NCI-H2081 (cell line): Measurements from ENCODE around the gene C9orf72.
"Not testable (repeated sequence)": the region's sequence is repeated elsewhere in the genome, so short reads cannot be mapped to it uniquely, and the experiment has no call there.

ENCODE experiments used
- DNase-seq, 2 experiments: peaks; one replicate each; lab custom pipeline; 2025; lab: John Stamatoyannopoulos, UW

The C9orf72 gene

DNA sequence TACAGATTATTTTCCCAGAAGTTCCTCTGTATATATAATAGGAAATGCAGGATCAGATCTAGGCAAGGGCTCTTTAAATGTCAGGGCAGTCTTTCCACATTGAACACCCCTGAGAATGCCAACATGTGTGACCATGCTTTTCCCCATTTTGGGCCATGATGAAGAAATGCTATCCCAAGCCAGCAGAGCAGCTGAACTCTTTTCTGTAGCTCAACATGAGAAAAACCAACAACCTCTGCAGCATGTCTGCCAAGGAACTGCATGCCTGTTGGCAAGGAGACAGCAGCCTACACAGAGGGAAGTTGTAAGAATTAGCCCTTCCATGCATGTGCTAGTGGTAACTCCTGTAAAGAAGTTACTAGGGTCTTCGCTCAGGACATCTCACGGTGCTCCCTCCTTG lies 58.7 kb downstream of the C9orf72 start:
- no peak for DNase-seq

DNA sequence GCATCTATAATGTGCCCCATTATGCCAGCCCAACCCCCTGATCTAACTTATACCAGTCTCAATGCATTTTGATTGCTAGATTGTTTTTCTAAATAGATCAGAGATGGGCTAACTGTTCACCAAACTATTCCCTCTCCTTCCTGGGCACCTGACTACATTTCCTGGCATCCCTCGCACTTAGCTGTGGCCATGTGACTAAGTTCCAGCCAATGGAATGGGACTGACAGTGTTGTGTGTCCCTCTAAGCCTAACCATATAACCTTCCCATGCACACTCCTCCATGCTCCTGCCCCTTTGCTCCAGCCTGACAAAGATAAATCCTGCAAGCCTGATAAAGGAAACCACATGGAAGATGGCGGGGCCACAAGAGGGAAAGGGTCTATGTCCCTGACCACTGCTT lies 61.5 kb downstream of the C9orf72 start:
- no peak for DNase-seq

DNA sequence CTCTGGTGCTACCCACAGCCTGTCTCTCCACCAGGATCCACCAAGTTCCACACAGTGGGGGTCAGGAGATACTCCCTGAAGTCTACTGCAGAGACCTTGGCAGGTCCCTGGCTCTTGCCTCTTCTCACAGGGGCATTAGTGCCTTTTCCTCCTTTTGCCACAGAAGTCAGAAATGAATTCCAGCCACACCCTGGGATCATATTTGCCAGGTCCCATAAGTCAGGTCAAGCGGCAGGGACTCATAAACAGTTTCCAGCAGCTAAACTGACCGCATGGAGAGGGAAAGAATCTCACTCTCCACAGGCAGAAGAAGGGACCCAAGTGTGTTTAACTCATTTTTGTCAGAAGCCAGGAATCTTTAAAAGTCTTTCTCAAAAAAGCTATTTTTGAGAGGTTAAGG lies 62.5 kb downstream of the C9orf72 start:
- DNase-seq: no peak

DNA sequence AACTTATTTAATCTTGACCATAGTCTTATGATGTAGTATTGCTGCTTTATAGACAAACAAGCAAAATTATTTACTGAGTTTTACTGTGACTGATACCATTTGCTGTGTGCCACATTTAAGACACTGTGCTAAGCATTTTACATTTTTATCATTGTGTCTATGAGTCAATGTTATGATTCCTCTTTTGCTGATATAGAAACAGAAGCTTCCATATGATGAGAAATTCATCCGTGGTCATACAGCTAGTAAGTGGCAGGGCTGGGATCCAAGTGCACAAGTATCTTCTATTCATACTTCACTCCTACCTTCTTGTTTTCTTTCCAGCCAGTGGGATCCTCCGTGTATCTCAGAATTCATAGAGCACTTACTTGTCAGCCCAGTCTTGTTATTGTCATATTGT lies 66.3 kb downstream of the C9orf72 start:
- no peak for DNase-seq

DNA sequence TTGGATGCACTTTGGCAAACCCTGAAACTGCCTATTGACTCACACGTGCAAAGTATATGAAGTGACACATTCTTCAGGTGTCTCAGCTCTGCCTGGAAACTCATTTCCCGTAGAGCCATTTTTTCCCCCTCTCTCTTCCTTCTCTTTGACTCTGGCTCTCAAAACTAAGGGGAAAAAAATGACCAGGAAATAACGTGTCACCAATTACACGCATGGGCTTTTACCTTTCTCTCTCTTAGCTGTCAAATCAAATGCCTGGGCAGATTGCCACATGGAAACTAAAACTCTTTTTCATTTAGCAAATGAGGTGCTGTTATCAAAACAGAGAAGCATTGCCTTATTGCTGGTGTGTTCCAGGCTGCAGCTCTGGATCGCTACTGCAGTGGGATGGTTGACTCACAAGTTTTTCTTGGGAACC lies 67.5 kb downstream of the C9orf72 start:
- no peak for DNase-seq

DNA sequence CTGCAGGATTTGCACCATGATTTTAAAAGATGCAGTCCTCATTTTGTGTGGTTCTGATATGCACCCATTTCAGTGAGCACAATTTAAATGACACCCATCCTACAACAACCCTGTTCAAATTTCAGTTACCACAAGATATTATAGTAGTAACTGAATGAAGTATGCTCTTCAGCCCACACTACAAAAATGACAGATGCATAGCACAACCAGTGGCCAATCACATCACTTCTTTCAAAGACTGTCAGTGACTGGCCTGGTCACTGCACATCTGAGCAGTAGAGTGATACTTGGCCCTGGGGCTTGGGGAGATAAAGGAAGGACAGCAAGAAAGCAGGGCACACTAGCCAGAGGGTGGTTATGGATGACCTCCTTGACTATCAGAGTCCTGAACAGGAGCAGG lies 69.0 kb downstream of the C9orf72 start:
- DNase-seq: no peak

DNA sequence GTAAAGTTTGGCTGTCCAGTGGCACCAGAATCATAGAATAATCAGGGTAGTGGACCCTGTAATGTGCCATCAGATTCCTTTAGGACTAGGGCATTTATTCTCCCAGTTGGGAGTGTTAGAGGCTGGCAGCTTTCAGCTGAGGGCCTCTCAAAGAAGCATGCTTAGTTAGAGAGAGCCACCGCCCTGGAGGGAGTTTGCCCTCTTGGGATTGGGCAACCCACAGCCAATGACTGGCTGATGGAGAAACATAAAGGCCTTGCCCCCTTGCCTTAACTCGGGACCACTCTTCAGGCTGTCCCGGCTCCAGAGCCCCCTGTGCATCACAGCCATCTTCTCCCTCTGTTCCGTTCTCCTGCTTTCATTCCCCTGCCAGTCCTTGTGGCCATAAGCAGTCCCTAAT lies 69.7 kb downstream of the C9orf72 start:
- no peak for DNase-seq

DNA sequence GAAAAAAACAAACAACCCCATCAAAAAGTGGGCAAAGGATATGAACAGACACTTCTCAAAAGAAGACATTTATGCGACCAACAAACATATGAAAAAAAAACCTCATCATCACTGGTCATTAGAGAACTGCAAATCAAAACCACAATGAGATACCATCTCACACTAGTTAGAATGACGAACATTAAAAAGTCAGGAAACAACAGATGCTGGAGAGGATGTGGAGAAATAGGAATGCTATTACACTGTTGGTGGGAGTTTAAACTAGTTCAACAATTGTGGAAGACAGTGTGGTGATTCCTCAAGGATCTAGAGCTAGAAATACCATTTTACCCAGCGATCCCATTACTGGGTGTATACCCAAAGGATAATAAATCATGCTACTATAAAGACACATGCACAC lies 72.4 kb downstream of the C9orf72 start:
- not testable (repeated sequence) for DNase-seq

DNA sequence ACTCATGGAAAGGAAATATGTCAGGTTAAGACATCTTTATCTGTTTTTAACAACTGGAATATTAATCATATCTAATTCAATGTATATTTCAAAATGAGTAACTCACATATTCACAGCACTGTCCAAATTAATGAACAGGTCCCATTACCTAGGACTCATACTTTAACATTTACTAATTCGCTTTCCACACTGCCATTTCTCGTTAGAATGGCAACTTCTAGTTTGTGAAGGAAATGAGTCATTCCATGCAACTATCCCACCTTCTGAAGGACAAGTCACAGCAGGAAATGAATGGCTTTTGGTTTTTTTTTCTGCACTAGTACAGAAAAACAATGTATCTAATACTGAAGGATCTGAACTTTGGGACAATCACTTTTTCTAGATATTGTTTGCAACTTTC lies 73.8 kb downstream of the C9orf72 start:
- DNase-seq: no peak

DNA sequence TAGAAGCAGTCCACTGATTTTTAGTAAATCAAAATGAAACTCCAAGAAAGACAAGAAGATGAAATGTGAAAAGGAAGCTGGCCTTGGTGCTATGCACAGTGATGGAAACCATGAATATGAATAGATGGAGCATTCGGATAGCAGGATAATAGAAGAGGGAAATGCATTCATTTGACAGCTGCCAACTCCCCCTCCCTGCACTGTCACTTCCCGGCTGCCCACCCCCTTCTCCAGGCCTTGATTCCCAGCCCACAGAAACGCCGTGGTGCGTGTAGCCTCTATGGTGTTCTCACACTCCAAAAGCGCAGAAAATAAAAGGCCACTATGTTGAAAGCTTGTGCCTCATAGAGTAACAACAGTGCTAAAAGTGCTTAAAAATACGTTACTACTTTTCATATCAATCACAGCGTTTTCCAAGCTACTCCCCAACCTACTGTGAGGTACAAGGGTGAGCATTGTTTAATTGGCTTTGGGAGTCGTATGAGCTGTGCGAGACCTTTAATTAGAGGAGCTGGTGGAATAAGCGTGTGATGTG lies 75.3 kb downstream of the C9orf72 start:
- no peak for DNase-seq
